Measurements from ENCODE around the gene TRRAP. TPM values are rescaled to one million over a fixed set of nuclear protein-coding genes. Genes with fewer than 3 reads are reported as not detected.
A peak's percentile ranks its signal among the peaks of the same experiment; 100 is the strongest.

Gene TRRAP
- total RNA-seq, 1 donor from 2014 or later = 30.4 TPM

DNA sequence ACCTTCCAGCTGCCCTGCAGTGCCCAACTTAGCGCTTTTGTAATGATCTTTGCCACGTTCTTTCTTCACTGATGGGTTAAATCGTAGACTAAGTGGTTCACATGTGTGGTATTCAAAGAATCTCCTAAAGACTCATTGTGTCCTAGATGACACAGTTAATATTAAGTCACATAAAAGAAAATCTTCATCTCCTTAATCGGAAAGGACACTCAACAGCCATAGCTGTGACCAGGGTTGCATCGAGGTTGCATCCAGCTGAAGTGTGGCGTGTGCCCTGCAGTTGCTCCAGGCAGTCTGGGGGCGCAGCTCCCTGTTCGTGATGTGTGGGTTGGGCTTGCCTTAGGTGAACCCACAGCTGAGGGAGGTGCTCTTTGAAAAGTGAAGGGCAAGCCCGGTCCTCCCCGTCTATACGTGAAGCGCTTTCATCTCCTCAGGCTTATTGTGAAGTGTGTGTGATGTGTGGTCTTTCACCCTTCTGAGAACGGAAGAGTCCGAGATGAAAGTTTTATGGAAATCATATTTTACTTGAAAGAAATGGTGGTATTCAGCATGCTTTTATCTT lies 122.7 kb downstream of the TRRAP start:
- Mint-ChIP-seq H3K36me3 (ENCODE audit: low read depth) (peaks cover 29% of the 10 kb centered on the region), H3K27me3 (ENCODE audit: low read depth) (no peaks in the 10 kb centered on the region), H3K9me3 (ENCODE audit: low read depth) (no peaks in the 10 kb centered on the region), H3K4me1 (ENCODE audit: low read depth) (peaks cover 18% of the 10 kb centered on the region), H3K27ac (ENCODE audit: unreplicated experiment) (peak overlapping the region; percentile 74), H3K4me3 (ENCODE audit: unreplicated experiment) (no peak overlapping the region)
- TF ChIP-seq CTCF (IDR thresholded peaks at IDR 0.05) = no peak
- no peak for DNase-seq (ENCODE audit: low spot score)

GRCh38 chr7:99001482-99002147 lies 123.3 kb downstream of the TRRAP start:
- Mint-ChIP-seq H3K9me3 (ENCODE audit: low read depth) (no peaks in the 10 kb centered on the region), H3K4me3 (ENCODE audit: unreplicated experiment) (no peak overlapping the region), H3K36me3 (ENCODE audit: low read depth) (peaks cover 28% of the 10 kb centered on the region), H3K27me3 (ENCODE audit: low read depth) (no peaks in the 10 kb centered on the region), H3K4me1 (ENCODE audit: low read depth) (peaks cover 18% of the 10 kb centered on the region), H3K27ac (ENCODE audit: unreplicated experiment) (peak overlapping the region; percentile 74)
- TF ChIP-seq CTCF (IDR thresholded peaks at IDR 0.05) = no peak
- no peak for DNase-seq (ENCODE audit: low spot score)

- Mint-ChIP-seq H3K4me3 (ENCODE audit: unreplicated experiment) (no peak overlapping the region), H3K36me3 (ENCODE audit: low read depth) (peaks cover 30% of the 10 kb centered on the region), H3K4me1 (ENCODE audit: low read depth) (peaks cover 18% of the 10 kb centered on the region), H3K27me3 (ENCODE audit: low read depth) (no peaks in the 10 kb centered on the region), H3K9me3 (ENCODE audit: low read depth) (no peaks in the 10 kb centered on the region), H3K27ac (ENCODE audit: unreplicated experiment) (no peak overlapping the region)
- no peak for TF ChIP-seq CTCF (IDR thresholded peaks at IDR 0.05)
- no peak for DNase-seq (ENCODE audit: low spot score)
Observed at GRCh38 chr7:99002148-99002826, 124.0 kb downstream of the TRRAP start.

DNA sequence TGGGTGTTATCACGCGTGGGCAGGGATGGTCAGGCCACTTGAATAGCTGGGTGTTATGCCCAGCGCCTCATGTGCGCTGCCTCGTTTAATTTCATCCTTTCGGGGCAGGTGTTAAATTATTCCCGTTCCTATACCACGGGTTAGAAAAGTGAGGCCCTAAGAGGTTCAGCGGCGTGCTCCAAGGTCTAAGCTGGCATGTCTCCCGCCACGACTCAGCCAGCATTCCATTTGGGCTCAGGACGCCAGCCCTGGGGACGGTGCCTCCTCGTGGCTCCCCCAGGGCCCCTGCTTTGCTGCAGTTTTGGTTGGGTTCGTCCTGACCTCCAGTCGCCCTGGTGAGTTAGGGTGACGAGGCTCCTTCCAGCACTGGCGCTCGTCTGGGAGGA lies 124.5 kb downstream of the TRRAP start:
- no peak overlapping the region for H3K27ac Mint-ChIP-seq (ENCODE audit: unreplicated experiment)

More for the DNA sequence above, 124.5 kb downstream of the TRRAP start:
- no peak for DNase-seq (ENCODE audit: low spot score)
- Mint-ChIP-seq H3K36me3 (ENCODE audit: low read depth) (peaks cover 28% of the 10 kb centered on the region), H3K27me3 (ENCODE audit: low read depth) (no peaks in the 10 kb centered on the region), H3K4me1 (ENCODE audit: low read depth) (peaks cover 18% of the 10 kb centered on the region), H3K9me3 (ENCODE audit: low read depth) (no peaks in the 10 kb centered on the region), H3K4me3 (ENCODE audit: unreplicated experiment) (no peak overlapping the region)
- TF ChIP-seq CTCF (IDR thresholded peaks at IDR 0.05) = no peak

Data from chondrocyte (in vitro differentiated cells).